Hepatic stellate cell (primary cell): ENCODE results near the gene TMEM132D.

Experiments
- DNase-seq: peaks from one replicate; pipeline ENCODE4 v3.0.0; 2011; ENCODE audit warnings: low spot score

Gene TMEM132D

GRCh38 chr12:129096968-129097367 is 806.9 kb downstream of the TMEM132D start:
- no peak for DNase-seq

GRCh38 chr12:129096184-129096583 is 807.6 kb downstream of the TMEM132D start:
- DNase-seq: no peak

DNA sequence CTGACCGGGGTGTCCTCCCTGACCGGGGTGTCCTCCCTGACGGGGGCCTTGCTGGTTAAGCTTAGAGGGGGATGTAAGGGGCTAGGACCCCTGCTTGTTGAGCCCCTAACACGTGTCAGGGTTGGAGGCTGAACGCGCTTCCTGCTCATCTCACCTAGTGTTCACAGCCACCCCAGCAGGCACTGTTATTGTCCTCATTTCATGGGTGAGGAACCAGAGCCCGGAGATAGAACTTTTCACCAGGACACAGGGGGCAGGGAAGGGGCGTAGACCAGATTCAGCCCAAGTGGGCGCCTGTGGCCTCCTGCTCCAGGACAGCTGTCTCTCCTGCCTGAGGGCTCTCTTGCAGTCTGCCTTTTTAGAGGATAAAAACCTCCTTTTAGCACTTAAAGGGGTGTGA is 814.2 kb downstream of the TMEM132D start:
- DNase-seq: no peak

DNA sequence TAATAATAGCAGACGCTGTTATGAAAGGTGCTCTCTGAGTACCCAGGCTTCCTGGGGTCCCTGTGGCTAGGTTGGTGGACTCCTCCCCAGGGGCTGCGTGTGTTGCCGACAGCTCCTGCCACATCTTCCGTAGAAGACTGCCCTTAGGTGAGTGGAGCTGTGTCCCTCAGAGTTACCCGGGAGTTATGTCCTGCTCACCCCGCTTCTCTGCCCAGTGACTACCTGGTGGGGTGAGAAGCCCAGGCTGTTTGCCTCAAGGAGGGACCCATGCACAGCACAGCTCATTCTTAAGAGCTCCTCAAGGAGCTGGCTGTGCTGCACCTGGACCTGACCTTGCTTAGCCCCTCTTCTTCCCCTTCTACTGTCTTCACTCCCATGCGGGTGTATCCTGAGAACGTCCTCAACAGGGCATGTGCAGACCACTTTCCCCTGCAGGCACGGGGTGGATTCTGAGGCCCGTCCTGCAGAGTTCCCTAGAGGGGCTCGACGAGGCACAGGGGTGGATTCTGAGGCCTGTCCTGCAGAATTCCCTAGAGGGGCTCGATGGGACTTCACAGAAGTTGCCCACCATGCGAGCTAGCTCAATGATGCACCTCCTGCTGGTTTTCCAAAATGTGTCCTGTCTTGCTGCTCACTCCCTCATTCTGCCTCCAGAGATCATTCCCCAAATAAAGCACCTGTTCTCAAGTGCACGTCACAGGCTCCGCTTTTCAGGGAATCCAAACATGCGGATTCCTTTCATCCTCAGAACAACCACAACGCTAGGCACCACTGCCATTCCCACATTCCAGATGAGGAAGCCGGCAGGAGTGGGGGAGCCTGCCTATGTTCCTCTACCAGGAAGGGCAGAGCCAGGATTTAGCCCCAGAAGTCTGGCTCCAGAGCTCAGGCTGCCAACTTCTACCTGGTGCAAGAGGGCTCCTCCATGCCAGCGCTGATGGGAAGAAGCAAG is 818.7 kb downstream of the TMEM132D start:
- DNase-seq: no peak

- DNase-seq: no peak
These were observed 820.5 kb downstream of the TMEM132D start for GRCh38 chr12:129083121-129083840.

- no peak for DNase-seq
These were observed 821.4 kb downstream of the TMEM132D start for GRCh38 chr12:129082441-129082840.

GRCh38 chr12:129081755-129082250 is 822.0 kb downstream of the TMEM132D start:
- DNase-seq: no peak

- DNase-seq: no peak
These were observed 823.0 kb downstream of the TMEM132D start for GRCh38 chr12:129080821-129081220.

DNA sequence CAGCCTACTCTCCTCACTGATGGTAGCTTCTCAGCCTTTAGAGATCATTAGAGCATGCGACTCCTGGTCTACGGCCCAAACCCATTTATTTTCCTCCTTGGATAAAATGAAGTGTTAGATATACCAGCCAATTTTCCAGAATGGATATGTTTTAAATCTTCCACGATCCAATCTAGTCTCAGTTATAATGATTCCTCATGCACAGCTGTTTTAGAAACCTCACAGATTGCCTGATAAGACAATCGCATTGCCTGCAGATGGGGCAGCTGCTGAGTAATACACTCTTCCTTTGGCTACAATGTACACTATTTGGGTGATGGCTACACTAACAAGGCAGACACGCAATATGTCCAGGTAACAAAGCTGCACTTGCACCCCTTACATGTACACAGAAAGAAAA is 823.4 kb downstream of the TMEM132D start:
- DNase-seq: no peak

GRCh38 chr12:129079719-129080118 is 824.1 kb downstream of the TMEM132D start:
- DNase-seq: no peak

DNA sequence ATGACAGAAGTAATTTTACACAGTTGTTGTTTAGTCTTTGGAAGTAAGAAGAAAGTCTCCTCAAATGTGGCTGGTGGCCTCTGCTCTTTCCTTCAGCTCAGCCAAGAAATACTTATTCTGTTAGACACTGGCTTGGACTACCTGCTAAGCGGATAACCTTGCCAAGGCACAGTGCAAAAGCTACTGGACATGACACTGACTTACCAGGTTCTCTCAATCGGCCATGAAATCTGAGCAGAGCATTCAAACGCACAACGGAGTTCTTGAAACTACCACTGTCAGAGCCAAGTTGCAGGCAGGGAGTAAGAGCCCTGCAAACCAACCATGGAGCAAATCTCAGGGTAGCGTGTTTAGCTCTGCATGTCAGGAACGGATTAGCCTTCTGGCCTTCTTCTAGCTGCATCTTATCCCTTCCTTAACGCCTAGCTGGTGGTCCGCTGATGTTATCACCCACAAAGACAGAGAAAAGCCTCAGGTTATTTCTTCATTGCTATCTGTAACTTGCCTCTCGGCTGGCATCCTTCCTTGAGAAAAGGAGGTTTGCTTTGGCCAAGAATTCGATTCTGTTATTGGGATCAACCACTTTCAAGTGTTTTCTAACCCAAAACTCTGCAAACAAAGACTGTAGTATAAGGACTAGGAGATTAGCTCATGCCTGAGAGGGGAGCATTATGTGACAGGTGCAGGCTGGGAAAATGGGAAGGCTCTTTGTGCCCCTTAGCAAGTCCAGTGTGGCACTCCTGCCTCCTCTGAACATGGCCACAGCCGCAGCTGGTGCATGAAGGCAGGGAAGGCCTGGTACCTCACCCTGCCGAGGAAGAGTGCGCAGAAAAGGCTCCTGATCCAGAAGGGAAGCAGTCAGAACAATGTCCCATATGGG is 827.1 kb downstream of the TMEM132D start:
- DNase-seq: no peak

GRCh38 chr12:129075460-129076208 is 828.2 kb downstream of the TMEM132D start:
- no peak for DNase-seq

GRCh38 chr12:129074379-129074778 is 829.4 kb downstream of the TMEM132D start:
- no peak for DNase-seq

DNA sequence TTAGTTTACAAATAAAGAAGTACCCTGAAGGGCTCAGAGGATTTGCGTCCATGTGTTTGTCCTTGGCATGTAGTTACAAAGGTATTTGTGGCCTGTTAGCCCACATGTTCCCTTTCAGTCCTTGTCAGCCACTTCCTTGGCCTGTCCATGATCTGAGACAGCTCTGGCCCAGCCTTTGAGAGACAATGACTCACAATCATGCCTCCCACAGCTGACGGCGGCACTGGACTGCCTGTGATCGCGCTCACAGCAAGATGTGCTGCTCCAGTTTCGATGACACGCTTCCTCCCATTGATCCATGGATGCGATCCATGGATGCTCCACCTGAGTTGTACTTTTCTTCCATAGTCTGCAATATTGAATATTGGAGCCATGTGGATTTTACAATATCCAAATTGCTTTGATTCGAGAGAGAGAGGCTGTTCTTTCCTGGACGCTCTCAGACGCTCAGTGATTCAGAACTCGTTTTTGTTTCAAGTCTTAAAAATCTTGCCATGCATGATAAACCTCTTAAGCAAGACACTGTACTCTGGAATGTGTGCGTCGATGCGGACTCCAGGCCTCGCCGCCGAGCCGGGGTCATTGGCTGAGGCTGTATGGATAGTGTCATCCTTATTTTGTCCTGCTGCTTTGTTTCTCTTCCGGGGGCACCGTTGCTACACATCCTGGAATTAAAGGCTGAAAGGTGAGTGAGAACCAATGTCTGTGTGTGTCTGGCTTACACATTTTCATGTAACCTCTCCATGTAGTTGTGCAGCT is 830.5 kb downstream of the TMEM132D start:
- no peak for DNase-seq

GRCh38 chr12:129071362-129071761 is 832.5 kb downstream of the TMEM132D start:
- DNase-seq: no peak

DNA sequence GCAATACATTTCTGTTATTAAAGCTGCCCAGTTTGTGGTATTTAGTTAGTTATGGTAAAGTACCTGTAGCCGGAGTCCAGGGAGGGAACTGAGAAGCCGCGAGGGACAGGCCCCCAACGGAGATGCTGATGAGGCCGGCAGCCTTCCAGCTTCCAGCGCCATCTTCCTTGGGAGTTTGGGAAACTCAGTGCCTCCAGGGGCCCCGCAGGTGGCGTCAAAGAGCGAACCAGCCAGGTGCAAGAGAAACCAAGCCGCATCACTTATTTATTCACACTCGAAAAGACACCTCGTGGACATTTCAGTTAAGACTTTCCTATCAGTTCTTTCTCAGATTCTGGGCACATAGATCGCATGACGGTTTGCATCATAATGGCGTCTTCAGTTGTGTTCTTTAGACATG is 833.9 kb downstream of the TMEM132D start:
- DNase-seq: no peak

DNA sequence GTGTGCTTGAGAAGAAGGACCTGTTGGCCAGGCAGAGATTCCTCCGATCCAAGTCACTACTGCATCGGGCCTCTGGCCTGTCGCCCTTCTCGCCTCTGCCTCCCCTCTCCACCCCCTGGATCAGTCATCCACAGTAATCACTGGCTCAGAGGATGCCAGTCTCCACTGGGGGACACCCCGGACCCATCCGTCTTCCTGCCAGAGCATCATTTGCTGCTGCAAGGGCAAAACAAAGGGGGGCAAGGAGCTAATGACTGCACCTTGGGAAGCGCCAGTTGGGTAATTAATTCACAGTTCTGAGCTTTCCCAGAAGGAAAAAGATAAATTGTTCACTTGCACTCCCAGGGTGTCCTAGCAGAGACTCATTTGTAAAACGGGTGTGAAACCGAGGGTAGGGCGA is 835.1 kb downstream of the TMEM132D start:
- DNase-seq: no peak

- DNase-seq: no peak
These were observed 836.3 kb downstream of the TMEM132D start for GRCh38 chr12:129067491-129067890.

GRCh38 chr12:129064209-129064855 is 839.5 kb downstream of the TMEM132D start:
- DNase-seq: no peak

DNA sequence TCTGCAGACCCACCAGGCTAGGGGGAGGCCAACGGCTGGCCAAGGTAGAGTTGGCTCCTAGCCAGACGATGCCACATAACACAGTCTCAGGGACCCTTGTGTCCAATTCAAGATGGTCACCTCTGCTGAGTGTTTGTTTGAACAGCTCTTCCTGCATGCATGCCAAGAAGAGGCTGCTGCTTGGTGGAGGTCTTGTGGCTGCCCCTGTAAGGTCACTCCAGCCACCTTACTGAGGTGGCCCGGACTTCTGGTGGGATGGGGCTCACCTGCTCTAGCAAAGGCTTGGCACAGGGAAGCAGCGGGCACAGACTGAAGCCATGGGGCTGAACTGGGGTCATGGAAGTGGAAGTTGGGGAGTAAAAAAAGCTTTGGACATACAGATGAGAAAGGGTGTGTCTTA is 840.2 kb downstream of the TMEM132D start:
- DNase-seq: no peak
